Measurements from ENCODE around the gene RALGPS1.
A peak's percentile ranks its signal among the peaks of the same experiment; 100 is the strongest.

The RALGPS1 gene

DNA sequence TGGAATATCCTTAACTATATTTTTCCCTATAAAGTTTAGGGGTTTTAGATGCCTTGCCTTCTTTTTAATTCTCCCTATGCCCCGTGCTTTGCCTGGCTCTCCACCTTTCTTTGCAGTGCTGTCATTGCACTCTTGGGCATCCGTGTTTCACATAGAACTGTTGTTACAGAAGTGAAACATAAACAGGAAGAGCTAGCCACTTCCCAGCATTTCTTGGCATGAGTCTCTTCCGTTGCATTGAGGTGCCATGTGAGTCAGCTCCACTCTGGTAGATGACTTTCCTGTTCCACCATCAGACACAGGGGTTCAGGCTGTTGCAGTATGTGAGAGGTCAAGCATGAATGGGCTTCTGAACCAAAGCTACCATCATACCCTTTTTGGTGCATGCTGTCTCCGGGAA lies 134.5 kb downstream of the RALGPS1 start:
- no peaks in the 10 kb centered on the region for H3K9me3 ChIP-seq (replicated peaks; ENCODE audit: low read length)
- H3K36me3 ChIP-seq (ENCODE audit: insufficient read depth, low read length) = no peaks in the 10 kb centered on the region
- peak overlapping the region; percentile 57 for H3K4me2 ChIP-seq (ENCODE audit: low read length)
- H3K4me1 ChIP-seq (ENCODE audit: control insufficient read depth, insufficient read depth, low read length) = peaks cover 16% of the 10 kb centered on the region
- H3K9ac ChIP-seq (ENCODE audit: low read depth, low read length) = no peak overlapping the region
- no peak overlapping the region for H3K4me3 ChIP-seq (ENCODE audit: low read length)
- no peaks in the 10 kb centered on the region for H3K27me3 ChIP-seq (ENCODE audit: control insufficient read depth, insufficient read depth, low read length)

DNA sequence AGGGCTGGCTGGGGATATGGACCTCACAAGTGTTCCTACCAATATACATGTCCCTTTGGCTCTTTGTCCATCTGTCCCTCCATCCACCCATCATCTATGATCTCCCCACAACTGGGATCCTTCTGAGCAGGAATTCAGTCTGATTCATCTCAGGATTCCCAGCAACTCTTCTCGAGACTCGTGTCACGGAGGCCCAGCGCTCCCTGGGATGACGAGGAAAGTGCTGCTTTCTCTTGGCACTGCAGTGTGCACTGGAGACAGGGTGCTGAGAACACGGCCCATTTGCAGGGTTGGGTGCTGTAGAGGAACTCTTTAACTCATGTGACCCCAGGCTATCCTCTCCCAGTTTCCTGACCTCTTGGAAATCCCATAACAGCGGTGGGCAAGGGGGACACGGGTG lies 135.0 kb downstream of the RALGPS1 start:
- Histone ChIP-seq H3K4me1 (ENCODE audit: control insufficient read depth, insufficient read depth, low read length) (peaks cover 16% of the 10 kb centered on the region), H3K9ac (ENCODE audit: low read depth, low read length) (no peak overlapping the region), H3K4me3 (ENCODE audit: low read length) (no peak overlapping the region), H3K9me3 (replicated peaks; ENCODE audit: low read length) (no peaks in the 10 kb centered on the region), H3K4me2 (ENCODE audit: low read length) (no peak overlapping the region), H3K36me3 (ENCODE audit: insufficient read depth, low read length) (no peaks in the 10 kb centered on the region), H3K27me3 (ENCODE audit: control insufficient read depth, insufficient read depth, low read length) (no peaks in the 10 kb centered on the region)

DNA sequence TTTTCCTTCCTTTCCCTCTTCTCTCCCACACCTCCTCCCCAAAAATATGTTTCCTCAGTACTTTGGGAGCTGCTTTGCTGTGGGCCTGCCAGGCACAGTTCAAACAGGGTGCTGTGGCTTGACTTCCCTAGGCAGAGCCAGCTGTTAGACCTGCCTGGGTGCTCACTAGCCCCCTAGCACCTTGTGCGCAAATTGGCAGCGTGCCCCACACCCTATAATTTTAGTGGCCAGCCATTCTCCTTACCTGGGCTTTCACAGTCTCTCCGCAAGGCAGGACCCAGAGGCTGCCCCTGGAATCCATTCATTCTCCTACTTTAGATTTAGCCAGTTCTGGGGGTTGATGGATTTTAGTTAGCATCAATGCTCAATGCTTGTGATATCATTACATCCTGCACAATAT lies 135.6 kb downstream of the RALGPS1 start:
- Histone ChIP-seq H3K36me3 (ENCODE audit: insufficient read depth, low read length) (no peaks in the 10 kb centered on the region), H3K4me1 (ENCODE audit: control insufficient read depth, insufficient read depth, low read length) (peaks cover 16% of the 10 kb centered on the region), H3K27me3 (ENCODE audit: control insufficient read depth, insufficient read depth, low read length) (no peaks in the 10 kb centered on the region), H3K9ac (ENCODE audit: low read depth, low read length) (no peak overlapping the region), H3K4me2 (ENCODE audit: low read length) (no peak overlapping the region), H3K9me3 (replicated peaks; ENCODE audit: low read length) (no peaks in the 10 kb centered on the region), H3K4me3 (ENCODE audit: low read length) (no peak overlapping the region)

DNA sequence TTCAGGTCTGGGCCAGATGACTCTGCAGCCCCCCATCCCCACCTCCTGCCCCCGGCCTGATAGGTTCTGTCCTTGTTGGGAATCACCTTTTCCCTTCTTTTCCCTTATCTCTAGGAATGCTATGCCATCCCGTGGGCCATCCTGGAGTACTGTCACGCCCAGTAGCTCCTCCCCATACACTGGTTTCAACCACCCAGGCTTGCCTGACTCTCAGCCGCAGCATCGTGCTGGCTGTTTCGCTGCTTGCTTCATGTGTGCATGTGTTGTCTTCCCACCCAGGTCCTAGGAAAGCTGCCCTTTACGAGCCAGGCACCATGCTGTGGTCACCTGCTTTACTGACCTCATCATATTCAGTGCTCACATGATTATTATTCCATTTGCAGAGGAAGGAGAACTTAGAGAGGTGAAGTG lies 136.0 kb downstream of the RALGPS1 start:
- Histone ChIP-seq H3K36me3 (ENCODE audit: insufficient read depth, low read length) (no peaks in the 10 kb centered on the region), H3K27me3 (ENCODE audit: control insufficient read depth, insufficient read depth, low read length) (no peaks in the 10 kb centered on the region), H3K9me3 (replicated peaks; ENCODE audit: low read length) (no peaks in the 10 kb centered on the region), H3K4me3 (ENCODE audit: low read length) (no peak overlapping the region), H3K4me1 (ENCODE audit: control insufficient read depth, insufficient read depth, low read length) (peaks cover 16% of the 10 kb centered on the region), H3K4me2 (ENCODE audit: low read length) (no peak overlapping the region), H3K9ac (ENCODE audit: low read depth, low read length) (no peak overlapping the region)

DNA sequence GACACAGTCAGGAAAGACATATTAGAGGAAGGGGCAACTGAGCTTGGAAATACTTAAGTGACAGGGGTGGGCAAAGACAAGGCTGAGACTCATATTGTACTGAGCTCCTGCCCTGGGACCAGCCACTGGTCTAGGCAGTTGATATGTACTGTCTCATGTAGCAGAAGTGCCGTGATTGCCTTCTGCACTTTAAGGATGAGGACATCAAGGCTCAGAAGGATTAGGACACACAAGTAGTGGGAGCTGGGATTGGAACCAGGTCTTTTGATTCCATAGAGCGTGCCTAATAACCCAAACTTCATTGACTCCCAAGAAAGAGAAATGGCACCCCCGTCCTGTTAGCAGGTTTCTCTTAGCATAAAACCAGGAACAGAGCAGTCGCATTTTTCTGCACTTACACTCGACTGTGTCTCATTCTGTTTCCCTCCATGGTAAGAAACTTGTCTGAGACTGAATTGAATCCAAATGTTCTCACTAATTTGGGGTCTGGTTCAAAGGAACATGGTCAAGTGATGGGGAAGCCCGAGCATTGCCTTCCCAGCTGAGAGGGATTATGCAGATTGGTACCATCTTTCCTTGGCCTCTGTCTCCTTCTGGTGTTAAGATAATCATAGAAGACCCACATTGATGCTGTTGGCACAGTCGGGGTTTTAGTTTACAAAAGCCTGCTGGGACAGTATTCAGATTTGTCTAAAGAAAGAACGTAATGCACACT lies 137.5 kb downstream of the RALGPS1 start:
- Histone ChIP-seq H3K4me3 (ENCODE audit: low read length) (no peak overlapping the region), H3K9ac (ENCODE audit: low read depth, low read length) (no peak overlapping the region), H3K27me3 (ENCODE audit: control insufficient read depth, insufficient read depth, low read length) (no peaks in the 10 kb centered on the region), H3K4me2 (ENCODE audit: low read length) (no peak overlapping the region), H3K4me1 (ENCODE audit: control insufficient read depth, insufficient read depth, low read length) (peaks cover 16% of the 10 kb centered on the region), H3K36me3 (ENCODE audit: insufficient read depth, low read length) (no peaks in the 10 kb centered on the region), H3K9me3 (replicated peaks; ENCODE audit: low read length) (no peaks in the 10 kb centered on the region)

DNA sequence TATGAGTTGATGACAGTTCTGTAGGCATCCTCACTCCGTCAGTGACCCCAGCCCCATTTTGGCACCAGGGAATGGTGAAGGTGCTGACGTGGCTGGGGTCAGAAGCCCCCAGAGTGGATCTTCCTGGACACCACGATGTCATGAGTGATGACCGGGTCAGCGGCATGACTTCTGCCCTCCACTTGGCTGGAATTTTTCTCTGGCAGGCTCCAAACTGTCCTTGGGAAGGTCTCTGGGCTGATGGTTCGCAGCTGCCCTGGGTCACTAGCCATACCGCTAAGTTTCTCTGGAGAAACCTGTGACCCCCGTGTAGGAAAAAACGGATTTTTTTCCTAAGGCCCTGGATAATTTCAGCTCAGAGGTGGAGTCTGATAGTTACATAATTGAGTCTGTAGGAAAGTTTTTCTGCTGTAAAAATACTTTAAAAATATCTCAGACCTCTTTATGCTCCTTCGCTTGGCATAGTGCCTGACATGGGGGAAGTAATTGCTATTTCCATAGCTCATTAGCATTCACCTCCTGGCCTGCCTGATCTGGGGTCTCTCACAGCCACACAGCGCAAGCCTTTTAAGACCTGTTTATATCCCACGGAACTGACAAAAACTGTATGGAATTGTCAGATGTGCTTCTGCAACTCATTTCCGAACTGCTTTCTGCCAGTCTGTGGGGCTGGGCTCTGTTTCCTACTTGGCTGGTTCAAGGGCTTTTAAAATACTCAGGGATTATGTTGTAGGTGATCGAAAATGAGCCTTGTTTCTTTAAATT lies 138.7 kb downstream of the RALGPS1 start:
- Histone ChIP-seq H3K4me1 (ENCODE audit: control insufficient read depth, insufficient read depth, low read length) (peaks cover 16% of the 10 kb centered on the region), H3K4me3 (ENCODE audit: low read length) (no peak overlapping the region), H3K36me3 (ENCODE audit: insufficient read depth, low read length) (no peaks in the 10 kb centered on the region), H3K9ac (ENCODE audit: low read depth, low read length) (no peak overlapping the region), H3K9me3 (replicated peaks; ENCODE audit: low read length) (no peaks in the 10 kb centered on the region), H3K4me2 (ENCODE audit: low read length) (no peak overlapping the region), H3K27me3 (ENCODE audit: control insufficient read depth, insufficient read depth, low read length) (no peaks in the 10 kb centered on the region)

DNA sequence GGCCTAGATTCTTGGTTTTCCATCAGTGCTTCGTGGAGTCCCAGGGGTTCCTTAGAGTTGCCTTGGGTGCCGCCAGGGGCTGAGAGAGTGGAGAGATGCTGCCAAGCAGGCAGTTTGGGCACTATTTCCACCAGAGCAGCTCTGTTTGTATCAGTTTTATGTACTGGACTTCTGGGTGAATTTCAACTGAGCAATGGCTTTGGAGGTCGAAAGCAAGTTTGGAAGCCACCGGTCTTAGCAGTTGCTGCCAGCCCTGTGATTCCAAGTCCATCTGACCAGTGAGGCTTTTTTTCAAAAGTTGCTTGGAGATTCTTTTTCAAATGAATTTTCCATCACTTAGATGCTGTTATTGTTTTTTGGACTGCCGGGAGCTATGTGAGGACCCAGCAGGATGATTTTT lies 139.4 kb downstream of the RALGPS1 start:
- Histone ChIP-seq H3K9ac (ENCODE audit: low read depth, low read length) (no peak overlapping the region), H3K36me3 (ENCODE audit: insufficient read depth, low read length) (no peaks in the 10 kb centered on the region), H3K4me3 (ENCODE audit: low read length) (no peak overlapping the region), H3K4me1 (ENCODE audit: control insufficient read depth, insufficient read depth, low read length) (peaks cover 9% of the 10 kb centered on the region), H3K27me3 (ENCODE audit: control insufficient read depth, insufficient read depth, low read length) (no peaks in the 10 kb centered on the region), H3K4me2 (ENCODE audit: low read length) (no peak overlapping the region), H3K9me3 (replicated peaks; ENCODE audit: low read length) (no peaks in the 10 kb centered on the region)

DNA sequence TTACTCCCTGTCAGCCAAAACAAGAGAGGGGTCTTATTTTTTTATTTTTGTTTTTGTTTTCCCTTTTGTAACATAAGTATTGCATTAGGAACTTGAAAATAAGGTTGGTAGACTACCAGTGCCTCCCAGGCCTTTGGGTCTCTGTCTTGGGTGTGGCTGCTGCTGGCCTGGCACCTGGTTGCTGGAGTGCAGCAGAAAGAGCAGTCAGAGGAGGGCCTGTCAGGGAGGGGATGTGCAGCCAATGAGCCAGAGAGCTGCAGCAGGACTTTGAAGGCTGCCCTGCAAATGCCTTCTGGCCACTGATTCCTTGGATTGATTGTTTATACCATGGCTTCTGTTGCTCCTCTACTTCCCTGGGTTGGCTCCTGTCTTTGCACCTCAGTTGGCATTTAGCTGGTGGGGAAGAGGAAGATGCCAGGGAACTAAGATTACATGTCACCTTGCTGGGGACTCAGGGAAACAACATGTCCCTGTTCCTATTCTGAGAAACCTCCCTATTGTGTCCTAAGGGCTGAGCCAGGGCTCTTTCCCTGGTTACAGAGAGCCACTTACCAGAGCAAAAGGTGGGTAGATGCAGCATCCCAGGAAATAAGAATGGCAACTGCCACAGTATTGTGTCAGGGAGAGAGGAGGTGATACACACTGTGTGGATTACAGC lies 141.3 kb downstream of the RALGPS1 start:
- H3K36me3 ChIP-seq (ENCODE audit: insufficient read depth, low read length) = no peaks in the 10 kb centered on the region
- no peak overlapping the region for H3K4me3 ChIP-seq (ENCODE audit: low read length)
- H3K9me3 ChIP-seq (replicated peaks; ENCODE audit: low read length) = no peaks in the 10 kb centered on the region
- H3K9ac ChIP-seq (ENCODE audit: low read depth, low read length) = no peak overlapping the region
- H3K4me1 ChIP-seq (ENCODE audit: control insufficient read depth, insufficient read depth, low read length) = no peaks in the 10 kb centered on the region
- H3K4me2 ChIP-seq (ENCODE audit: low read length) = no peak overlapping the region
- H3K27me3 ChIP-seq (ENCODE audit: control insufficient read depth, insufficient read depth, low read length) = no peaks in the 10 kb centered on the region

DNA sequence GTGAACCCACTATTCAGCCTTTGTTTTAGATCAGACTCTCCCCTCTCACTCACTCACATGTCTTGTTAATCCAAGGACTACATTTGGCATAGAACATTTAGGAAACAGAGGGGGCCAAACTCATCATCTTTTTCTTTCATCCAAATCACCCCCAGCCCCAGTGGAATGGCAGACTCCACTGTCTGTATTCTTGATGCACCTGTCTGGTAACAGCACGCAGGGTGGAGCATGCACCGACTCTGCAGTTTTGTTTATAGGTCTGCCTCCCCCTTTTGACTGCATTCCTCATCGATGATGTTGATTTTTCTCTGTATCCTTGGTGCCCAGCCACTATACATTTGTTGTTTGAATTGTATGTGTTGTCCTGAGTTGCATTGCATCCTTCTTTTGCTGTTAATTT lies 141.9 kb downstream of the RALGPS1 start:
- no peak overlapping the region for H3K4me2 ChIP-seq (ENCODE audit: low read length)
- no peaks in the 10 kb centered on the region for H3K4me1 ChIP-seq (ENCODE audit: control insufficient read depth, insufficient read depth, low read length)
- no peaks in the 10 kb centered on the region for H3K9me3 ChIP-seq (replicated peaks; ENCODE audit: low read length)
- no peaks in the 10 kb centered on the region for H3K36me3 ChIP-seq (ENCODE audit: insufficient read depth, low read length)
- H3K9ac ChIP-seq (ENCODE audit: low read depth, low read length) = no peak overlapping the region
- no peaks in the 10 kb centered on the region for H3K27me3 ChIP-seq (ENCODE audit: control insufficient read depth, insufficient read depth, low read length)
- H3K4me3 ChIP-seq (ENCODE audit: low read length) = no peak overlapping the region

DNA sequence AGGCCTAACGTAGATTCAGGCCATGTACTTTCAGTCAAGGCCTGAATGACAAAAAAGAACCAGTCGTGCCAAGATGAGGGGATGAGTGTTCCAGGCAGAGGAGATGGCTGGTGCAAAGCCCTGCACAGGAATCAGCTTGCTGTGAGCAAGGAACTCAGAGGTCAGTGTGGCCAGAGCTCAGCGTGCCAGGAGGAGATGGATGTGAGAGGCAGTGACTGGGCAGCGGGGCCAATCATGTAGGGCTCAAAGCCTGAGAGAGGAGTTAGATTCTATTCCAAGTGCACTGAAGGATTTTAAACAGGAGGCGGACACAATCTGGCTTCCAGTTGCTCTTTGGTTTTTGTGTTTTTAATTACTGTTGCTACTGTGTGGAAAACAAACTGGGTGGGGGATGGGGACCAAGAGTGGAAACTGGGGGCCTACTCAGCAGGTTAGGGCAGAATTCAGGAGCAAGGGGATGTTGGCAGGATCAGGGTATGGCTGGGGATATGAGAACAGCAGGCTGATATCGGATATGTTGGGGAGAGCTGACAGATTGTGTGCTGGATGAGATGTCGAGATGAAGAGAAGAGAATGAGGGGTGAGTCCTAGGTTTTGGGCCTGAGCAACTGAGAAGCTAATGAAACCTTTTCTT lies 143.5 kb downstream of the RALGPS1 start:
- no peak overlapping the region for H3K9ac ChIP-seq (ENCODE audit: low read depth, low read length)
- no peaks in the 10 kb centered on the region for H3K36me3 ChIP-seq (ENCODE audit: insufficient read depth, low read length)
- H3K4me3 ChIP-seq (ENCODE audit: low read length) = no peak overlapping the region
- H3K4me2 ChIP-seq (ENCODE audit: low read length) = no peak overlapping the region
- no peaks in the 10 kb centered on the region for H3K9me3 ChIP-seq (replicated peaks; ENCODE audit: low read length)
- H3K4me1 ChIP-seq (ENCODE audit: control insufficient read depth, insufficient read depth, low read length) = no peaks in the 10 kb centered on the region
- H3K27me3 ChIP-seq (ENCODE audit: control insufficient read depth, insufficient read depth, low read length) = no peaks in the 10 kb centered on the region

DNA sequence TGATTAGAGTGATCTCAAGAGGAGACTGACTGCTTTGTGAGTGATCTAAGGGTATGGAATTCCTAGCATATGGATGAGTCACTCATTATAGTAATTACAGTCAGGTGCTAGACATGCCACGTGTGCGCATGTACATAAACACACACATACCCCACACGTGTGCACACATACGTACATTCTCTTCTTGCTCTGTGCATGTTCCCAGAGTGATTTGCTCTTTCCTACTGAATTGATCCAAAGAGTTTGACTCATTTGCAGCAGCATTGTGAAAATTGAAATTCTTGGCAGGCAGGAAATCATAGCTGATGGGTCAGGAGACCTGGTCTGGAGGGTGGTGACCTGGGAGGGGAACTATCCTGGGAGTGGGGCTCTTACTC lies 144.1 kb downstream of the RALGPS1 start:
- Histone ChIP-seq H3K27me3 (ENCODE audit: control insufficient read depth, insufficient read depth, low read length) (no peaks in the 10 kb centered on the region), H3K4me1 (ENCODE audit: control insufficient read depth, insufficient read depth, low read length) (no peaks in the 10 kb centered on the region), H3K9me3 (replicated peaks; ENCODE audit: low read length) (no peaks in the 10 kb centered on the region), H3K36me3 (ENCODE audit: insufficient read depth, low read length) (no peaks in the 10 kb centered on the region), H3K9ac (ENCODE audit: low read depth, low read length) (no peak overlapping the region), H3K4me2 (ENCODE audit: low read length) (no peak overlapping the region), H3K4me3 (ENCODE audit: low read length) (no peak overlapping the region)
